Esophagus muscularis mucosa (tissue), 4 donors: ENCODE data around the gene NEUROD4. TPM values are rescaled to one million over a fixed set of nuclear protein-coding genes. Genes with fewer than 3 reads are reported as not detected.

Experiments used
- DNase-seq: peaks from one replicate; pipeline ENCODE4 v3.0.0-alpha.2; 2017; ENCODE audit errors: extremely low spot score
- H3K27ac ChIP-seq, 4 donors: fragments of 200-600 bp; sonication (generic); replicated peaks in 1 of 4; 1 replicate in 3 of 4; 2 replicates in 1 of 4; pipeline ENCODE4 v1.5.1; 2016 to 2019; ENCODE audit warnings: mild to moderate bottlenecking in 1 of 4
- H3K27me3 ChIP-seq, 4 donors: fragments of 200-600 bp; sonication (generic); one replicate each; pipeline versions ENCODE4 v1.5.1 to v1.6.0; 2016 to 2019
- H3K36me3 ChIP-seq, 4 donors: fragments of 200-600 bp; sonication (generic); one replicate each; pipeline ENCODE4 v1.5.1; 2016 to 2019
- H3K4me1 ChIP-seq, 4 donors: fragments of 200-600 bp; sonication (generic); one replicate each; pipeline ENCODE4 v1.5.1; 2016 to 2019
- H3K4me3 ChIP-seq, 4 donors: fragments of 200-600 bp; sonication (generic); 1 replicate in 2 of 4; 2 replicates in 2 of 4; pipeline ENCODE4 v1.5.1; 2016 to 2019; ENCODE audit warnings: mild to moderate bottlenecking in 4 of 4, moderate library complexity in 1 of 4
- H3K9me3 ChIP-seq, 4 donors: fragments of 200-600 bp; sonication (generic); 1 replicate in 3 of 4; 2 replicates in 1 of 4; pipeline ENCODE4 v1.5.1; 2016 to 2019
- EP300 ChIP-seq: sonication (generic); formaldehyde crosslinking; IDR thresholded peaks from one replicate; pipeline ENCODE4 v1.6.1; 2017; ENCODE audit warnings: antibody characterized with exemption
- POLR2A ChIP-seq: fragments of 450-650 bp; IDR thresholded peaks from one replicate; pipeline ENCODE4 v1.6.1; 2017; ENCODE audit warnings: antibody characterized with exemption, moderate library complexity, mild to moderate bottlenecking, low read depth
- POLR2AphosphoS5 ChIP-seq, 2 donors: sonication (generic); formaldehyde crosslinking; IDR thresholded peaks; one replicate each; pipeline ENCODE4 v1.6.1; 2017; ENCODE audit warnings: antibody characterized with exemption in 2 of 2
- WGBS: methylation state at CpG from one replicate; pipeline ENCODE4 v1.1.5; 2018; 5-methylcytosine and 5-hydroxymethylcytosine counted together
- intact Hi-C: fragments of 100-400 bp; cut with DNase I; formaldehyde crosslinking; loops from one replicate; pipeline ENCODE4 v1.15.1; 2023
- total RNA-seq, 4 donors: library from RNA; depleted of rRNA; stranded (reverse); fragments of >200 nt; gene quantifications; one replicate each; pipeline versions ENCODE4 v1.1.0 to v1.2.1, GENCODE V29; 2016
- TF ChIP-seq, protein P1 (sequence below), 3 experiments: fragments of 200-600 bp in 2 of 3; fragments of 450-650 bp in 1 of 3; sonication (generic) in 2 of 3; IDR thresholded peaks; one replicate each; pipeline ENCODE4 v1.5.1; 2017 to 2019; ENCODE audit warnings: antibody characterized with exemption in 3 of 3, mild to moderate bottlenecking in 2 of 3, moderate library complexity in 1 of 3

Gene NEUROD4, protein sequence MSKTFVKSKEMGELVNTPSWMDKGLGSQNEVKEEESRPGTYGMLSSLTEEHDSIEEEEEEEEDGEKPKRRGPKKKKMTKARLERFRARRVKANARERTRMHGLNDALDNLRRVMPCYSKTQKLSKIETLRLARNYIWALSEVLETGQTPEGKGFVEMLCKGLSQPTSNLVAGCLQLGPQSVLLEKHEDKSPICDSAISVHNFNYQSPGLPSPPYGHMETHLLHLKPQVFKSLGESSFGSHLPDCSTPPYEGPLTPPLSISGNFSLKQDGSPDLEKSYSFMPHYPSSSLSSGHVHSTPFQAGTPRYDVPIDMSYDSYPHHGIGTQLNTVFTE
- not detected for total RNA-seq

GRCh38 chr12:55019784-55020183 lies at the start of gene NEUROD4:
TSS of gene NEUROD4 (plus strand) at chr12:55019974. CDS start at chr12:55026440, 6,466 bp downstream.
- TF ChIP-seq, protein P1, sequence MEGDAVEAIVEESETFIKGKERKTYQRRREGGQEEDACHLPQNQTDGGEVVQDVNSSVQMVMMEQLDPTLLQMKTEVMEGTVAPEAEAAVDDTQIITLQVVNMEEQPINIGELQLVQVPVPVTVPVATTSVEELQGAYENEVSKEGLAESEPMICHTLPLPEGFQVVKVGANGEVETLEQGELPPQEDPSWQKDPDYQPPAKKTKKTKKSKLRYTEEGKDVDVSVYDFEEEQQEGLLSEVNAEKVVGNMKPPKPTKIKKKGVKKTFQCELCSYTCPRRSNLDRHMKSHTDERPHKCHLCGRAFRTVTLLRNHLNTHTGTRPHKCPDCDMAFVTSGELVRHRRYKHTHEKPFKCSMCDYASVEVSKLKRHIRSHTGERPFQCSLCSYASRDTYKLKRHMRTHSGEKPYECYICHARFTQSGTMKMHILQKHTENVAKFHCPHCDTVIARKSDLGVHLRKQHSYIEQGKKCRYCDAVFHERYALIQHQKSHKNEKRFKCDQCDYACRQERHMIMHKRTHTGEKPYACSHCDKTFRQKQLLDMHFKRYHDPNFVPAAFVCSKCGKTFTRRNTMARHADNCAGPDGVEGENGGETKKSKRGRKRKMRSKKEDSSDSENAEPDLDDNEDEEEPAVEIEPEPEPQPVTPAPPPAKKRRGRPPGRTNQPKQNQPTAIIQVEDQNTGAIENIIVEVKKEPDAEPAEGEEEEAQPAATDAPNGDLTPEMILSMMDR (IDR thresholded peaks at IDR 0.05) = no peak
- TF ChIP-seq EP300 (no peak), POLR2A (no peak), POLR2AphosphoS5 (IDR thresholded peaks at IDR 0.05) (no peak)
- H3K36me3 ChIP-seq = no peaks in the 10 kb centered on the region
- H3K9me3 ChIP-seq = no peaks in the 10 kb centered on the region
- 2% methylated on average over 13 of the region's 13 CpGs for WGBS
- no peak within 1 kb of the TSS for H3K27ac ChIP-seq
- intact Hi-C loops = no loop called here
- H3K4me3 ChIP-seq = no peak within 1 kb of the TSS
- DNase-seq = no peak
- H3K4me1 ChIP-seq = peaks cover 0 to 9% (median 3%) of the 10 kb centered on the region in 4 donors
- peaks cover 0 to 36% (median 2%) of the 10 kb centered on the region in 4 donors for H3K27me3 ChIP-seq

GRCh38 chr12:54970741-54971140 lies 49.0 kb upstream of the NEUROD4 start:
- 82% methylated on average over 3 of the region's 3 CpGs for WGBS
- Histone ChIP-seq H3K27me3 (no peaks in the 10 kb centered on the region), H3K27ac (no peak overlapping the region), H3K4me1 (peaks cover 0 to 2% (median 0%) of the 10 kb centered on the region in 4 donors), H3K9me3 (no peaks in the 10 kb centered on the region), H3K4me3 (no peak overlapping the region), H3K36me3 (no peaks in the 10 kb centered on the region)
- intact Hi-C loops = no loop called here
- TF ChIP-seq POLR2AphosphoS5 (IDR thresholded peaks at IDR 0.05) = no peak
- TF ChIP-seq, protein P1 (IDR thresholded peaks at IDR 0.05) = no peak
- no peak for TF ChIP-seq EP300
- no peak for TF ChIP-seq POLR2A
- DNase-seq = no peak

GRCh38 chr12:54973556-54973955 lies 46.2 kb upstream of the NEUROD4 start:
- no peaks in the 10 kb centered on the region for H3K36me3 ChIP-seq
- intact Hi-C loops = no loop called here
- H3K4me3 ChIP-seq = no peak overlapping the region
- DNase-seq = no peak
- H3K27ac ChIP-seq = no peak overlapping the region
- H3K9me3 ChIP-seq = no peaks in the 10 kb centered on the region
- no peaks in the 10 kb centered on the region for H3K4me1 ChIP-seq
- TF ChIP-seq EP300 (no peak), POLR2A (no peak), POLR2AphosphoS5 (IDR thresholded peaks at IDR 0.05) (no peak)
- TF ChIP-seq, protein P1 (IDR thresholded peaks at IDR 0.05) = no peak
- no peaks in the 10 kb centered on the region for H3K27me3 ChIP-seq
- 78% methylated on average over 3 of the region's 3 CpGs for WGBS

GRCh38 chr12:54974279-54974678 lies 45.5 kb upstream of the NEUROD4 start:
- intact Hi-C loops = no loop called here
- no peak for DNase-seq
- H3K4me3 ChIP-seq = no peak overlapping the region
- H3K9me3 ChIP-seq = no peaks in the 10 kb centered on the region
- no peaks in the 10 kb centered on the region for H3K4me1 ChIP-seq
- no peak overlapping the region for H3K27ac ChIP-seq
- WGBS = 83% methylated on average over 8 of the region's 12 CpGs
- TF ChIP-seq POLR2A = no peak
- no peak for TF ChIP-seq POLR2AphosphoS5 (IDR thresholded peaks at IDR 0.05)
- TF ChIP-seq, protein P1 (IDR thresholded peaks at IDR 0.05) = no peak
- TF ChIP-seq EP300 = no peak
- no peaks in the 10 kb centered on the region for H3K27me3 ChIP-seq
- H3K36me3 ChIP-seq = no peaks in the 10 kb centered on the region
